Activated CD4-positive, alpha-beta T cell treated with anti-CD3 and anti-CD28 coated beads for 36 hours (primary cell): ENCODE measurements around the gene PPFIA1. TPM values are rescaled to one million over a fixed set of nuclear protein-coding genes. Genes with fewer than 3 reads are reported as not detected.
"Not testable (repeated sequence)": the region's sequence is repeated elsewhere in the genome, so short reads cannot be mapped to it uniquely, and the experiment has no call there.

Source experiments
- ATAC-seq: fragments of 200-7000 bp; cut with Tn5 transposase; one replicate; pipeline ENCODE4 v1.10.0; 2021; ENCODE audit warnings: mild to moderate bottlenecking, moderate library complexity
- CTCF ChIA-PET: fragments of 350-600 bp; sonication (Branson Sonifier 250); formaldehyde crosslinking; loops from one replicate; lab custom pipeline; 2021; ENCODE audit warnings: antibody characterized with exemption; lab: Charles Lee
- POLR2A ChIA-PET: fragments of 350-600 bp; sonication (Branson Sonifier 250); formaldehyde crosslinking; loops from one replicate; lab custom pipeline; 2021; ENCODE audit warnings: antibody characterized with exemption, inconsistent platforms; lab: Charles Lee
- DNase-seq: peaks from one replicate; pipeline ENCODE4 v3.0.0-alpha.2; 2020
- H3K27ac Mint-ChIP-seq: one replicate; pipeline ENCODE4 v1.8.0; 2021; ENCODE audit warnings: mixed read lengths
- H3K27me3 Mint-ChIP-seq: one replicate; pipeline ENCODE4 v1.8.0; 2021; ENCODE audit warnings: mixed read lengths
- H3K36me3 Mint-ChIP-seq: one replicate; pipeline ENCODE4 v1.8.0; 2021; ENCODE audit warnings: low read depth, mixed read lengths
- H3K4me1 Mint-ChIP-seq: one replicate; pipeline ENCODE4 v1.8.0; 2021; ENCODE audit warnings: mixed read lengths
- H3K4me3 Mint-ChIP-seq: one replicate; pipeline ENCODE4 v1.8.0; 2021; ENCODE audit warnings: mild to moderate bottlenecking, moderate library complexity, mixed read lengths
- H3K9me3 Mint-ChIP-seq: one replicate; pipeline ENCODE4 v1.8.0; 2021; ENCODE audit warnings: low read depth, mixed read lengths
- intact Hi-C, 2 experiments: fragments of 100-400 bp; cut with DNase I in 1 of 2; cut with micrococcal nuclease in 1 of 2; formaldehyde crosslinking; loops; one replicate each; pipeline versions ENCODE4 v1.14.2 to v1.15.1; 2022 to 2024; cut with DNase I, micrococcal nuclease
- total RNA-seq, 2 experiments: library from RNA; stranded (reverse); gene quantifications; one replicate each; pipeline ENCODE4 v1.2.3, GENCODE V29; 2021

PPFIA1 gene
- total RNA-seq, 2 experiments from 2014 or later, result 26.5 to 40.5 TPM

GRCh38 chr11:70326365-70326811 is 55.9 kb downstream of the PPFIA1 start:
- intact Hi-C loops, result no loop called here
- H3K27ac Mint-ChIP-seq, result no peak overlapping the region
- DNase-seq (no peak), ATAC-seq (no peak)
- POLR2A ChIA-PET, result no interaction called here
- H3K9me3 Mint-ChIP-seq, result no peaks in the 10 kb centered on the region
- CTCF ChIA-PET, result interaction anchor here (0.7 to 1.3 kb wide), 2 partner anchors 11 to 22 kb away, joined by 3 to 4 read pairs; no protein-coding TSS in a partner anchor
- no peak overlapping the region for H3K4me3 Mint-ChIP-seq
- H3K27me3 Mint-ChIP-seq, result no peaks in the 10 kb centered on the region
- H3K4me1 Mint-ChIP-seq, result peaks cover 7% of the 10 kb centered on the region
- peaks cover 44% of the 10 kb centered on the region for H3K36me3 Mint-ChIP-seq

DNA sequence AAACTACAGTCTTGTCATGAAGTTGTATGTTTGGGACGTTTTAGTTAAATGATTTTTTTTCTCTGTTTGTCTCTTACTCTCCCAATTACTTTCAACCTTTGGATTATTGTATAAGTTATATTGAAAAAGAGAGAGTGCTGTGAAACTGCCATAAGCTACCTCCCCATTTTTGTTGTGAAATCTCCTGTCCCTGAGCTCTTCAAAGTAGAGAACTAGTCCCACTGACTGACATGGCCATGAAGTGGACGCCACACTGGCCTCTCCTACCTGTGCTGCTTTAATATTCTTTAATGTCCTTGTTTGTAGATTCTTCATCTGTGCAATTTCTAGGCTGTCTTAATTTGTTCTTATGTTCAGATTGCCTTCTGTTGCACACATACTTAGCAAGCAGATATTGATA is 56.3 kb downstream of the PPFIA1 start:
- Mint-ChIP-seq H3K4me3 (no peak overlapping the region), H3K36me3 (peaks cover 46% of the 10 kb centered on the region), H3K27me3 (no peaks in the 10 kb centered on the region), H3K9me3 (no peaks in the 10 kb centered on the region), H3K27ac (no peak overlapping the region), H3K4me1 (peaks cover 7% of the 10 kb centered on the region)
- ChIA-PET POLR2A (no interaction called here), CTCF (no interaction called here)
- ATAC-seq, result no peak
- no peak for DNase-seq
- intact Hi-C loops, result no loop called here

DNA sequence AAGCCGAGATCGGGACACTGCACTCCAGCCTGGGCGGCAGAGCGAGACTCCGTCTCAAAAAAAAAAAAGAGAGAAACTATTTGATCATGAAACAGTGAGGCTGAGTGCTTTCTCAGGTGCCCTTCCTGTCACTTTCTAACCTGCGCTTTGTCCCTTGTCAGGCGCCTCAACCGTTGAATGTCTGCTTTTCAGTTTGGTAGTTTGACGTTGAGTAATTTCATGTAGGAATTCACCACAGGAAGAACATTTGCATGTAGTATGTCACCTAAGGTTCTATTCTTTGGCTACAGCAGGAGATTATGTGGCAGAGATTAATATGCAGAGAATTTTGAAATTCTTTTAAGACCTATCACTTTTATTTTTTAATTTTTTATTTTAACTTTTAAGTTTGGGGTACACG is 57.2 kb downstream of the PPFIA1 start:
- intact Hi-C loops, result no loop called here
- ChIA-PET POLR2A (no interaction called here), CTCF (no interaction called here)
- H3K36me3 Mint-ChIP-seq, result peaks cover 48% of the 10 kb centered on the region
- H3K4me1 Mint-ChIP-seq, result peaks cover 7% of the 10 kb centered on the region
- no peak overlapping the region for H3K4me3 Mint-ChIP-seq
- DNase-seq (no peak), ATAC-seq (no peak)
- H3K9me3 Mint-ChIP-seq, result no peaks in the 10 kb centered on the region
- no peak overlapping the region for H3K27ac Mint-ChIP-seq
- H3K27me3 Mint-ChIP-seq, result no peaks in the 10 kb centered on the region

- Mint-ChIP-seq H3K27ac (no peak overlapping the region), H3K27me3 (no peaks in the 10 kb centered on the region), H3K4me3 (no peak overlapping the region), H3K36me3 (peaks cover 54% of the 10 kb centered on the region), H3K9me3 (no peaks in the 10 kb centered on the region), H3K4me1 (peaks cover 7% of the 10 kb centered on the region)
- DNase-seq (no peak), ATAC-seq (no peak)
- ChIA-PET POLR2A (no interaction called here), CTCF (no interaction called here)
- intact Hi-C loops, result no loop called here
These were observed 58.1 kb downstream of the PPFIA1 start for GRCh38 chr11:70328556-70328955.

DNA sequence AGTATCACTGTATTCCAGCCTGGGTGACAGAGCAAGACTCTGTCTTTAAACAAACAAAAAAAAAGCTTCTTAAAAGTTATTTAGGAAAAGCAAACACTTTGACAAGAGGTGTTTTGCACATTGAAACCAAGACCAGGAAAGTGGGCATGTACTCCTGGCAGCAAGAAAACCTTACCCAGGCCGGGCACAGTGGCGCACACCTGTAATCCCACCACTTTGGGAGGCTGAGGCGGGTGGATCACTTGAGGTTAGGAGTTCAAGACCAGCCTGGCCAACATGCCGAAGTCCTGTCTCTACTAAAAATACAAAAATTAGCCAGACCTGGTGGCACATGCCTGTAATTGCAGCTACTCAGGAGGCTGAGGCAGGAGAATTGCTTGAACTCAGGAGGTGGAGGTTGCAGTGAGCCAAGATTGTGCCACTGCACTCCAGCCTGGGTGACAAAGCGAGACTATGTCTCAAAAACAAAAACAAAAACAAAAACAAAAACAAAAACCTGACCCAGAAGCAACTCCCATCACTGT is 60.9 kb downstream of the PPFIA1 start:
- POLR2A ChIA-PET, result interaction anchor here (0.5 kb wide), 1 partner anchor 18 kb away, joined by 3 read pairs; no protein-coding TSS in a partner anchor
- H3K36me3 Mint-ChIP-seq, result peaks cover 63% of the 10 kb centered on the region
- H3K4me3 Mint-ChIP-seq, DNase-seq, H3K27me3 Mint-ChIP-seq, H3K4me1 Mint-ChIP-seq, H3K27ac Mint-ChIP-seq, intact Hi-C loops, CTCF ChIA-PET, ATAC-seq, H3K9me3 Mint-ChIP-seq: not testable (repeated sequence)

GRCh38 chr11:70331901-70332300 is 61.4 kb downstream of the PPFIA1 start:
- ChIA-PET POLR2A (no interaction called here), CTCF (no interaction called here)
- Mint-ChIP-seq H3K4me3 (no peak overlapping the region), H3K27me3 (no peaks in the 10 kb centered on the region), H3K4me1 (no peaks in the 10 kb centered on the region), H3K9me3 (no peaks in the 10 kb centered on the region), H3K27ac (no peak overlapping the region), H3K36me3 (peaks cover 62% of the 10 kb centered on the region)
- intact Hi-C loops, result no loop called here
- no peak for ATAC-seq
- no peak for DNase-seq

- ChIA-PET CTCF (no interaction called here), POLR2A (no interaction called here)
- H3K9me3 Mint-ChIP-seq, result no peaks in the 10 kb centered on the region
- ATAC-seq (no peak), DNase-seq (no peak)
- H3K4me3 Mint-ChIP-seq, result no peak overlapping the region
- H3K27ac Mint-ChIP-seq, result no peak overlapping the region
- H3K27me3 Mint-ChIP-seq, result no peaks in the 10 kb centered on the region
- H3K36me3 Mint-ChIP-seq, result peaks cover 57% of the 10 kb centered on the region
- intact Hi-C loops, result no loop called here
- H3K4me1 Mint-ChIP-seq, result no peaks in the 10 kb centered on the region
These were observed 62.1 kb downstream of the PPFIA1 start for GRCh38 chr11:70332567-70332966.

DNA sequence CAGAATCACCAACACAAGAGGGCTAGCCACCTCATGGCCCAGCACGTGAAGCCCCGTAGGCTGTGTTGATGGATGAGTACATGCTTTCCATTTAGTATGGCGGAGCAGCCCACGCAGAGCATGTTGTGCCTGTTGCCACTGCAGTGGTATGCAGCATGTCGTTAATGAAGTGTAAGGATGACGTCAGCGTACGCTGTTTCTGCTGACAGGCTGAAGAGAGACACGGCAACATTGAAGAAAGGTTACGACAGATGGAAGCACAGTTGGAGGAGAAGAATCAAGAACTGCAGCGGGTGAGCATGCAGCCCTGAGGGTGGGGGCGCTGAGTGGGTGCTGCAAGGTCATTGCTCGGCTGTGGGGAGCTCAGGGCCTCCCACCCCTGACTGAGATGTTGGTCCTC is 62.8 kb downstream of the PPFIA1 start:
- intact Hi-C loops, result no loop called here
- H3K27ac Mint-ChIP-seq, result no peak overlapping the region
- no peak overlapping the region for H3K4me3 Mint-ChIP-seq
- DNase-seq (no peak), ATAC-seq (no peak)
- POLR2A ChIA-PET, result no interaction called here
- H3K36me3 Mint-ChIP-seq, result peaks cover 56% of the 10 kb centered on the region
- H3K9me3 Mint-ChIP-seq, result no peaks in the 10 kb centered on the region
- CTCF ChIA-PET, result interaction anchor here (0.6 to 0.7 kb wide), 2 partner anchors 393 to 1879 kb away, joined by 3 read pairs; no protein-coding TSS in a partner anchor
- no peaks in the 10 kb centered on the region for H3K27me3 Mint-ChIP-seq
- no peaks in the 10 kb centered on the region for H3K4me1 Mint-ChIP-seq

DNA sequence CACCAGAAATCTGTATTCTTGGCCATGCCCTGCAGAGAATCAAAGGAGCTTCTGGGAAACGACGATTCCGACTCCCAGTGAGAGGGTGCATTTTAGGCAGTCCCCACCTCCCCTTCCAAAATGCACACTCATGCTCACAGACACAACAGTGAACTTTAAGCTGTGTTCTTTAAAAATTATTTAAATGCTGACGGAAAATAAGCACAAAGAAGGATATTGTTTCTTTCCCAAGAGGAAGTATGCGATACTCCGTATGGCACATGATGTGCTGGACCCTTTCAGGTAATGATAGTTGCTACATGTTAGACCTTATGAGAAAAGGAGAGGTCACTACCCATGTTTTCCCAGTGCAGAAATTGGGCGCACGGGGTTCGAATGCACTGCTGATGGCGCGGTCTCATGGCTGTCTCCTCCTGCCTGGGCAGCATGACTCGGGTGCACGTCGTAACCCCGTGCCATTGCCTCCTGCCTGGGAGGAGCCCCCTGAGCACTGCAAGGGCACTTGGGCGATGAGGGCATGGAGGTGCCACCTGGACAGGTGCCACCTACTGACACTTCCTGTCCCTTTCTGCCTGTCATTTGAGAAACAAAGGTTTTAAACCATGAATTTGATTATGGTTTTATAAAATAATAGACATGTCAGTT is 64.0 kb downstream of the PPFIA1 start:
- CTCF ChIA-PET, result no interaction called here
- Mint-ChIP-seq H3K27ac (no peak overlapping the region), H3K4me1 (no peaks in the 10 kb centered on the region), H3K27me3 (no peaks in the 10 kb centered on the region), H3K4me3 (no peak overlapping the region), H3K9me3 (no peaks in the 10 kb centered on the region), H3K36me3 (peaks cover 56% of the 10 kb centered on the region)
- intact Hi-C loops, result no loop called here
- DNase-seq (no peak), ATAC-seq (no peak)
- POLR2A ChIA-PET, result no interaction called here

- peaks cover 49% of the 10 kb centered on the region for H3K36me3 Mint-ChIP-seq
- ATAC-seq (no peak), DNase-seq (no peak)
- intact Hi-C loops, result no loop called here
- no peak overlapping the region for H3K27ac Mint-ChIP-seq
- no peak overlapping the region for H3K4me3 Mint-ChIP-seq
- ChIA-PET POLR2A (no interaction called here), CTCF (no interaction called here)
- no peaks in the 10 kb centered on the region for H3K4me1 Mint-ChIP-seq
- no peaks in the 10 kb centered on the region for H3K9me3 Mint-ChIP-seq
- H3K27me3 Mint-ChIP-seq, result no peaks in the 10 kb centered on the region
These were observed 65.0 kb downstream of the PPFIA1 start for GRCh38 chr11:70335511-70335910.

- no peak for ATAC-seq
- Mint-ChIP-seq H3K9me3 (no peaks in the 10 kb centered on the region), H3K36me3 (peaks cover 49% of the 10 kb centered on the region), H3K27ac (no peak overlapping the region), H3K27me3 (no peaks in the 10 kb centered on the region), H3K4me3 (no peak overlapping the region), H3K4me1 (no peaks in the 10 kb centered on the region)
- DNase-seq, result no peak
- ChIA-PET CTCF (no interaction called here), POLR2A (no interaction called here)
- intact Hi-C loops, result no loop called here
These were observed 68.1 kb downstream of the PPFIA1 start for GRCh38 chr11:70338594-70338993.

DNA sequence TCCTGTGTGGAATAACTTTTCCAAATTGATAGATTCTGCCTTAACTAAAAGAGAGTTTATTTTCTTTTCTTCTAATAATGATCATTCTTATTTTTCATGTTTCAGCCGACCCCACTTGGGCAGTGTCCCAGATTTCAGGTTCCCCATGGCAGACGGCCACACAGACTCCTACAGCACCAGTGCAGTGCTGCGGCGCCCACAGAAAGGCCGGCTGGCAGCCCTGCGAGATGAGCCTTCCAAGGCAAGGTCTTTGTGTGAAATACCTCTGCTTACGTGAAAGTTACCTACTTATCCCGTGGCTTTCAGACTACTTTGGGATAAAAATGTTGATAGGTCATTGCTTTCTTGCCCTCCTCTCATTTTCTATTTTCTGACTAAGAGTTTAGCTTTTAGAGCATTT is 68.6 kb downstream of the PPFIA1 start:
- no peak for DNase-seq
- Mint-ChIP-seq H3K4me3 (no peak overlapping the region), H3K36me3 (peaks cover 46% of the 10 kb centered on the region), H3K27ac (no peak overlapping the region), H3K27me3 (no peaks in the 10 kb centered on the region), H3K9me3 (no peaks in the 10 kb centered on the region), H3K4me1 (no peaks in the 10 kb centered on the region)
- ChIA-PET CTCF (no interaction called here), POLR2A (no interaction called here)
- intact Hi-C loops, result no loop called here
- ATAC-seq, result no peak
